Measurements from ENCODE around the gene NKAIN4.

NKAIN4 gene

GRCh38 chr20:63242736-63243135 lies 11.5 kb downstream of the NKAIN4 start:
- Histone ChIP-seq H3K27me3 (ENCODE audit: control insufficient read depth, insufficient read depth, low read length) (peaks cover 7% of the 10 kb centered on the region; the same call in 1 of the 2 replicates), H3K4me3 (ENCODE audit: low read depth, low read length) (no peak overlapping the region), H3K27ac (ENCODE audit: low read depth, low read length) (no peak overlapping the region), H3K4me1 (ENCODE audit: control insufficient read depth, insufficient read depth, low read length) (peaks cover 12% of the 10 kb centered on the region), H3K36me3 (ENCODE audit: control insufficient read depth, insufficient read depth, low read length) (no peaks in the 10 kb centered on the region), H3K9me3 (ENCODE audit: control insufficient read depth, insufficient read depth, low read depth, low read length) (no peaks in the 10 kb centered on the region), H3K9ac (ENCODE audit: low read length) (no peak overlapping the region)

GRCh38 chr20:63241272-63241671 lies 13.0 kb downstream of the NKAIN4 start:
- Histone ChIP-seq H3K27ac (ENCODE audit: low read depth, low read length) (no peak overlapping the region), H3K4me1 (ENCODE audit: control insufficient read depth, insufficient read depth, low read length) (no peaks in the 10 kb centered on the region; the same call in 1 of the 2 replicates), H3K36me3 (ENCODE audit: control insufficient read depth, insufficient read depth, low read length) (no peaks in the 10 kb centered on the region), H3K9ac (ENCODE audit: low read length) (no peak overlapping the region), H3K27me3 (ENCODE audit: control insufficient read depth, insufficient read depth, low read length) (peaks cover 2% of the 10 kb centered on the region; the same call in 1 of the 2 replicates), H3K4me3 (ENCODE audit: low read depth, low read length) (no peak overlapping the region), H3K9me3 (ENCODE audit: control insufficient read depth, insufficient read depth, low read depth, low read length) (no peaks in the 10 kb centered on the region)

- Histone ChIP-seq H3K4me1 (ENCODE audit: control insufficient read depth, insufficient read depth, low read length) (peaks cover 9% of the 10 kb centered on the region), H3K27ac (ENCODE audit: low read depth, low read length) (no peak overlapping the region), H3K27me3 (ENCODE audit: control insufficient read depth, insufficient read depth, low read length) (no peaks in the 10 kb centered on the region), H3K4me3 (ENCODE audit: low read depth, low read length) (no peak overlapping the region), H3K9ac (ENCODE audit: low read length) (no peak overlapping the region), H3K9me3 (ENCODE audit: control insufficient read depth, insufficient read depth, low read depth, low read length) (no peaks in the 10 kb centered on the region), H3K36me3 (ENCODE audit: control insufficient read depth, insufficient read depth, low read length) (no peaks in the 10 kb centered on the region)
Observed at GRCh38 chr20:63240004-63240403, 14.3 kb downstream of the NKAIN4 start.

GRCh38 chr20:63239431-63239830 lies 14.8 kb downstream of the NKAIN4 start:
- Histone ChIP-seq H3K9me3 (ENCODE audit: control insufficient read depth, insufficient read depth, low read depth, low read length) (no peaks in the 10 kb centered on the region), H3K4me3 (ENCODE audit: low read depth, low read length) (no peak overlapping the region), H3K36me3 (ENCODE audit: control insufficient read depth, insufficient read depth, low read length) (no peaks in the 10 kb centered on the region), H3K9ac (ENCODE audit: low read length) (no peak overlapping the region), H3K4me1 (ENCODE audit: control insufficient read depth, insufficient read depth, low read length) (peaks cover 12% of the 10 kb centered on the region), H3K27ac (ENCODE audit: low read depth, low read length) (no peak overlapping the region), H3K27me3 (ENCODE audit: control insufficient read depth, insufficient read depth, low read length) (no peaks in the 10 kb centered on the region)

- H3K36me3 ChIP-seq (ENCODE audit: control insufficient read depth, insufficient read depth, low read length): no peaks in the 10 kb centered on the region
- no peaks in the 10 kb centered on the region for H3K9me3 ChIP-seq (ENCODE audit: control insufficient read depth, insufficient read depth, low read depth, low read length)
- peaks cover 18% of the 10 kb centered on the region for H3K4me1 ChIP-seq (ENCODE audit: control insufficient read depth, insufficient read depth, low read length)
- H3K27ac ChIP-seq (ENCODE audit: low read depth, low read length): no peak overlapping the region
- H3K9ac ChIP-seq (ENCODE audit: low read length): no peak overlapping the region
- H3K27me3 ChIP-seq (ENCODE audit: control insufficient read depth, insufficient read depth, low read length): no peaks in the 10 kb centered on the region
- H3K4me3 ChIP-seq (ENCODE audit: low read depth, low read length): no peak overlapping the region
Observed at GRCh38 chr20:63238514-63239125, 15.6 kb downstream of the NKAIN4 start.

- no peak overlapping the region for H3K27ac ChIP-seq (ENCODE audit: low read depth, low read length)
- H3K27me3 ChIP-seq (ENCODE audit: control insufficient read depth, insufficient read depth, low read length): no peaks in the 10 kb centered on the region
- no peak overlapping the region for H3K4me3 ChIP-seq (ENCODE audit: low read depth, low read length)
- H3K9ac ChIP-seq (ENCODE audit: low read length): no peak overlapping the region
- no peaks in the 10 kb centered on the region for H3K36me3 ChIP-seq (ENCODE audit: control insufficient read depth, insufficient read depth, low read length)
- peaks cover 23% of the 10 kb centered on the region for H3K4me1 ChIP-seq (ENCODE audit: control insufficient read depth, insufficient read depth, low read length)
- no peaks in the 10 kb centered on the region for H3K9me3 ChIP-seq (ENCODE audit: control insufficient read depth, insufficient read depth, low read depth, low read length)
Observed at GRCh38 chr20:63238031-63238430, 16.2 kb downstream of the NKAIN4 start.

- H3K27me3 ChIP-seq (ENCODE audit: control insufficient read depth, insufficient read depth, low read length): no peaks in the 10 kb centered on the region
- H3K4me3 ChIP-seq (ENCODE audit: low read depth, low read length): no peak overlapping the region
- no peaks in the 10 kb centered on the region for H3K36me3 ChIP-seq (ENCODE audit: control insufficient read depth, insufficient read depth, low read length)
- H3K4me1 ChIP-seq (ENCODE audit: control insufficient read depth, insufficient read depth, low read length): peaks cover 36% of the 10 kb centered on the region
- no peak overlapping the region for H3K27ac ChIP-seq (ENCODE audit: low read depth, low read length)
- no peak overlapping the region for H3K9ac ChIP-seq (ENCODE audit: low read length)
- H3K9me3 ChIP-seq (ENCODE audit: control insufficient read depth, insufficient read depth, low read depth, low read length): no peaks in the 10 kb centered on the region
Observed at GRCh38 chr20:63236116-63236837, 18.0 kb downstream of the NKAIN4 start.

GRCh38 chr20:63235399-63235983 lies 18.8 kb downstream of the NKAIN4 start, which contains the start of gene BIRC7:
BIRC7 (plus strand) TSS chr20:63235905; CDS start chr20:63236097, 192 bp downstream.
- H3K9ac ChIP-seq (ENCODE audit: low read length): no peak within 1 kb of the TSS
- H3K9me3 ChIP-seq (ENCODE audit: control insufficient read depth, insufficient read depth, low read depth, low read length): no peaks in the 10 kb centered on the region
- H3K27me3 ChIP-seq (ENCODE audit: control insufficient read depth, insufficient read depth, low read length): no peaks in the 10 kb centered on the region
- 0 out of 2 replicates have a peak within 1 kb of the TSS, but pooled peaks have one; percentile 20 for H3K4me3 ChIP-seq (ENCODE audit: low read depth, low read length)
- no peak within 1 kb of the TSS for H3K27ac ChIP-seq (ENCODE audit: low read depth, low read length)
- no peaks in the 10 kb centered on the region for H3K36me3 ChIP-seq (ENCODE audit: control insufficient read depth, insufficient read depth, low read length)
- peaks cover 43% of the 10 kb centered on the region for H3K4me1 ChIP-seq (ENCODE audit: control insufficient read depth, insufficient read depth, low read length)

- no peak overlapping the region for H3K9ac ChIP-seq (ENCODE audit: low read length)
- no peaks in the 10 kb centered on the region for H3K27me3 ChIP-seq (ENCODE audit: control insufficient read depth, insufficient read depth, low read length)
- peaks cover 49% of the 10 kb centered on the region for H3K4me1 ChIP-seq (ENCODE audit: control insufficient read depth, insufficient read depth, low read length)
- H3K27ac ChIP-seq (ENCODE audit: low read depth, low read length): no peak overlapping the region
- no peaks in the 10 kb centered on the region for H3K9me3 ChIP-seq (ENCODE audit: control insufficient read depth, insufficient read depth, low read depth, low read length)
- H3K36me3 ChIP-seq (ENCODE audit: control insufficient read depth, insufficient read depth, low read length): no peaks in the 10 kb centered on the region
- H3K4me3 ChIP-seq (ENCODE audit: low read depth, low read length): 0 out of 2 replicates have a peak overlapping the region, but pooled peaks have one; percentile 20
Observed at GRCh38 chr20:63234693-63235398, 19.4 kb downstream of the NKAIN4 start.

GRCh38 chr20:63233924-63234323 lies 20.3 kb downstream of the NKAIN4 start:
- Histone ChIP-seq H3K27me3 (ENCODE audit: control insufficient read depth, insufficient read depth, low read length) (no peaks in the 10 kb centered on the region), H3K4me3 (ENCODE audit: low read depth, low read length) (no peak overlapping the region), H3K9me3 (ENCODE audit: control insufficient read depth, insufficient read depth, low read depth, low read length) (no peaks in the 10 kb centered on the region), H3K4me1 (ENCODE audit: control insufficient read depth, insufficient read depth, low read length) (peaks cover 57% of the 10 kb centered on the region), H3K9ac (ENCODE audit: low read length) (no peak overlapping the region), H3K27ac (ENCODE audit: low read depth, low read length) (no peak overlapping the region), H3K36me3 (ENCODE audit: control insufficient read depth, insufficient read depth, low read length) (no peaks in the 10 kb centered on the region)

GRCh38 chr20:63233061-63233344 lies 21.3 kb downstream of the NKAIN4 start:
- H3K4me1 ChIP-seq (ENCODE audit: control insufficient read depth, insufficient read depth, low read length): peaks cover 64% of the 10 kb centered on the region

More at GRCh38 chr20:63233061-63233344, 21.3 kb downstream of the NKAIN4 start:
- Histone ChIP-seq H3K27ac (ENCODE audit: low read depth, low read length) (no peak overlapping the region), H3K4me3 (ENCODE audit: low read depth, low read length) (no peak overlapping the region), H3K9me3 (ENCODE audit: control insufficient read depth, insufficient read depth, low read depth, low read length) (no peaks in the 10 kb centered on the region), H3K9ac (ENCODE audit: low read length) (no peak overlapping the region), H3K36me3 (ENCODE audit: control insufficient read depth, insufficient read depth, low read length) (no peaks in the 10 kb centered on the region), H3K27me3 (ENCODE audit: control insufficient read depth, insufficient read depth, low read length) (no peaks in the 10 kb centered on the region)
